Adrenal gland (tissue), 12 donors: ENCODE data around the gene UHRF2. TPM values are rescaled to one million over a fixed set of nuclear protein-coding genes. Genes with fewer than 3 reads are reported as not detected.

ENCODE experiments used
- DNase-seq, 7 donors: peaks; one replicate each; pipeline ENCODE4 v3.0.0-alpha.2; 2019 to 2020
- H3K27ac ChIP-seq, 5 donors: fragments of 200-600 bp; sonication (generic) in 4 of 5; 1 replicate in 3 of 5; 2 replicates in 2 of 5; pipeline versions ENCODE4 v1.5.1 to v1.8.0; 2016 to 2020; ENCODE audit warnings: mild to moderate bottlenecking in 1 of 5
- H3K27me3 ChIP-seq: fragments of 200-600 bp; 2 replicates; pipeline ENCODE4 v1.8.0; 2021
- H3K36me3 ChIP-seq, 2 donors: fragments of 200-600 bp; replicated peaks in 1 of 2; 1 replicate in 1 of 2; 2 replicates in 1 of 2; pipeline versions ENCODE4 v1.5.1 to v1.8.0; 2018 to 2022
- H3K4me1 ChIP-seq, 2 donors: fragments of 200-600 bp; replicated peaks in 1 of 2; 1 replicate in 1 of 2; 2 replicates in 1 of 2; pipeline versions ENCODE4 v1.5.1 to v1.8.0; 2018 to 2021
- H3K4me3 ChIP-seq, 4 donors: fragments of 200-600 bp; sonication (generic) in 3 of 4; one replicate each; pipeline ENCODE4 v1.5.1; 2016 to 2018
- H3K9me3 ChIP-seq, 3 donors: fragments of 200-600 bp; sonication (generic) in 1 of 3; replicated peaks in 1 of 3; 1 replicate in 2 of 3; 2 replicates in 1 of 3; pipeline versions ENCODE4 v1.5.1 to v1.8.0; 2016 to 2021
- CTCF ChIP-seq, 6 experiments: fragments of 450-650 bp in 4 of 6; fragments of 200-600 bp in 2 of 6; sonication (generic) in 1 of 6; IDR thresholded peaks; 1 replicate in 5 of 6; 2 replicates in 1 of 6; pipeline versions ENCODE4 v1.5.1 to v1.8.0; 2016 to 2021; ENCODE audit warnings: antibody characterized with exemption in 6 of 6, mild to moderate bottlenecking in 2 of 6, moderate library complexity in 1 of 6
- POLR2A ChIP-seq, 2 donors: fragments of 450-650 bp; IDR thresholded peaks; one replicate each; pipeline ENCODE4 v1.6.1; 2017; ENCODE audit warnings: antibody characterized with exemption in 2 of 2, mild to moderate bottlenecking in 2 of 2, moderate library complexity in 1 of 2
- WGBS, 4 donors: extraction: QIAGEN DNeasy Blood & Tissue Kit in 2 of 4; methylation state at CpG; one replicate each; pipeline versions ENCODE4 v1.1.5 to v1.1.7; 2013 to 2017; 5-methylcytosine and 5-hydroxymethylcytosine counted together
- intact Hi-C, 2 donors: fragments of 100-400 bp; cut with DNase I; formaldehyde crosslinking; loops; one replicate each; pipeline versions ENCODE4 v1.14.1 to v1.15.0; 2022 to 2023
- polyA plus RNA-seq, 3 donors: library from polyadenylated mRNA; stranded (reverse); fragments of 200-250 nt in 2 of 3; fragments of 350-450 nt in 1 of 3; fragmentation: Illumina TruSeq in 1 of 3; extraction: RNeasy Lipid Tissue Mini Kit (QIAGEN cat#74804) in 1 of 3; gene quantifications; one replicate each; pipeline ENCODE4 v1.2.3, GENCODE V29; 2013 to 2014
- total RNA-seq, 9 donors: library from RNA; depleted of rRNA in 4 of 9; stranded (reverse); fragments of >200 nt in 4 of 9; fragments of 120-200 nt in 1 of 9; fragmentation: NEBNext Ultra II Directional in 1 of 9; extraction: Animal tissue kit (Norgen Biotek cat#: 25700) in 1 of 9; gene quantifications; one replicate each; pipeline versions ENCODE4 v1.1.0 to v1.2.4, GENCODE V29; 2013 to 2023
- donor health status: healthy with polysubstance abuse.
- donor health status: Bipolar disorder and iron deficiency.
- donor health status: DM: yes; HTN: yes; CAD: no.
- donor health status: DM: no; HTN: no; CAD: no.
- donor health status: DM: no; HTN: no; CAD: no.
- donor health status: DM: yes; HTN: yes; CAD: no.

UHRF2 gene
- total and polyA plus RNA-seq, 12 donors: 16.1 to 49.8 (median 26.4) TPM

- intact Hi-C loops: loop anchor here in 1 of 2 donors (10.0 kb wide), 1 partner anchor 78 kb away; no protein-coding TSS in a partner anchor
- Histone ChIP-seq H3K4me1 (peaks cover 9 to 48% of the 10 kb centered on the region in 2 donors), H3K36me3 (no peaks in the 10 kb centered on the region), H3K4me3 (no peak overlapping the region), H3K9me3 (no peaks in the 10 kb centered on the region), H3K27me3 (no peaks in the 10 kb centered on the region), H3K27ac (no peak overlapping the region)
- TF ChIP-seq CTCF (IDR thresholded peaks at IDR 0.05) (no peak), POLR2A (IDR thresholded peaks at IDR 0.05) (no peak)
- no peak for DNase-seq
- WGBS, 4 donors: 48 to 63% (median 52%) methylated on average over 3 of the region's 3 CpGs
These were observed 4.2 kb downstream of the UHRF2 start for GRCh38 chr9:6417186-6417585.

- 78 to 84% (median 82%) methylated on average over 3 of the region's 3 CpGs for WGBS, 4 donors
- Histone ChIP-seq H3K4me3 (no peak overlapping the region), H3K36me3 (no peaks in the 10 kb centered on the region), H3K4me1 (peaks cover 9 to 45% of the 10 kb centered on the region in 2 donors), H3K27me3 (no peaks in the 10 kb centered on the region), H3K9me3 (no peaks in the 10 kb centered on the region), H3K27ac (no peak overlapping the region)
- intact Hi-C loops: loop anchor here in 1 of 2 donors (10.0 kb wide), 1 partner anchor 76 kb away; no protein-coding TSS in a partner anchor
- no peak for DNase-seq
- TF ChIP-seq CTCF (IDR thresholded peaks at IDR 0.05) (no peak), POLR2A (IDR thresholded peaks at IDR 0.05) (no peak)
These were observed 5.8 kb downstream of the UHRF2 start for GRCh38 chr9:6418764-6419163.

GRCh38 chr9:6424940-6425339 is 11.9 kb downstream of the UHRF2 start:
- no peaks in the 10 kb centered on the region for H3K9me3 ChIP-seq
- no peak for DNase-seq
- H3K36me3 ChIP-seq: no peaks in the 10 kb centered on the region
- H3K4me1 ChIP-seq: peaks cover 0 to 4% of the 10 kb centered on the region in 2 donors
- no peak overlapping the region for H3K27ac ChIP-seq
- no peak overlapping the region for H3K4me3 ChIP-seq
- 63 to 82% (median 74%) methylated on average over 1 of the region's 1 CpG for WGBS, 4 donors
- TF ChIP-seq CTCF (IDR thresholded peaks at IDR 0.05): no peak
- no peak for TF ChIP-seq POLR2A (IDR thresholded peaks at IDR 0.05)
- H3K27me3 ChIP-seq: no peaks in the 10 kb centered on the region
- intact Hi-C loops: no loop called here

GRCh38 chr9:6426117-6426516 is 13.1 kb downstream of the UHRF2 start:
- intact Hi-C loops: no loop called here
- WGBS, 4 donors: 85 to 92% (median 90%) methylated on average over 2 of the region's 2 CpGs
- peaks cover 4 to 12% of the 10 kb centered on the region in 2 donors for H3K4me1 ChIP-seq

More at GRCh38 chr9:6426117-6426516, 13.1 kb downstream of the UHRF2 start:
- Histone ChIP-seq H3K36me3 (no peaks in the 10 kb centered on the region), H3K9me3 (no peaks in the 10 kb centered on the region), H3K4me3 (no peak overlapping the region), H3K27ac (no peak overlapping the region), H3K27me3 (no peaks in the 10 kb centered on the region)
- TF ChIP-seq CTCF (IDR thresholded peaks at IDR 0.05) (no peak), POLR2A (IDR thresholded peaks at IDR 0.05) (no peak)
- no peak for DNase-seq
